ENCODE measurements around the gene SH3PXD2A. TPM values are rescaled to one million over a fixed set of nuclear protein-coding genes. Genes with fewer than 3 reads are reported as not detected.
A peak's percentile ranks its signal among the peaks of the same experiment; 100 is the strongest.

The SH3PXD2A gene
- total RNA-seq, 1 donor, result 29.0 TPM

DNA sequence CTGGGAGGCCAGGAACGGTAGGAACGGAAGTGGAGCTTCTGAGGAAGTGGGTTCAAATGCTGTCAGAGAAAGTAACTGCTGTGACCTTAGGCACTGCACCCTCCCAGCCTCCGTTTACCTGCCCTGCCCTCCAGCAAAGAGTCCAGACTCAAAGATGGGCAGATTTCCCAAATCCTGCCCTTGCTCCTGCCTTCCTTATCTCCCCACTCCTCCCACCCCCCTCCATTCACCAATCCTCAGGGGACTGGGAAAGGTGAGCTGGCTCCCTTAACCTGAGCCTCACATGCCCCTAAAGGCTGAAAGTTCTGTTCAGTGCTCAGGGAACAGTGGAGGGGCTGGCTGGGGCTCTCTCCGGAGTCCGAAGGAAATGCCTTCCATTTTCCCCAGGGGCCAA lies 161.6 kb downstream of the SH3PXD2A start:
- H3K4me2 ChIP-seq (ENCODE audit: insufficient read depth, low read length), result no peak overlapping the region
- H3K79me2 ChIP-seq (ENCODE audit: insufficient read depth, low read length), result no peaks in the 10 kb centered on the region
- no peaks in the 10 kb centered on the region for H4K20me1 ChIP-seq (ENCODE audit: insufficient read depth, low read length)
- no peaks in the 10 kb centered on the region for H3K36me3 ChIP-seq (ENCODE audit: insufficient read depth, low read length)
- no peak overlapping the region for H3K4me3 ChIP-seq (ENCODE audit: insufficient read depth, low read length)
- H3K4me1 ChIP-seq (ENCODE audit: insufficient read depth, low read length), result peaks cover 24% of the 10 kb centered on the region
- DNase-seq (ENCODE audit: insufficient read length, low spot score, missing footprints), result no peak
- H3K27me3 ChIP-seq (ENCODE audit: insufficient read depth, low read length), result no peaks in the 10 kb centered on the region
- H2AFZ ChIP-seq (ENCODE audit: low read length), result no peak overlapping the region
- no peak for TF ChIP-seq CTCF (IDR thresholded peaks at IDR 0.05; ENCODE audit: extremely low read depth, low read depth, low read length)
- H3K27ac ChIP-seq (ENCODE audit: low read depth, low read length), result no peak overlapping the region
- no peaks in the 10 kb centered on the region for H3K9me3 ChIP-seq (ENCODE audit: low read depth, low read length)

- H3K9me3 ChIP-seq (ENCODE audit: low read depth, low read length), result no peaks in the 10 kb centered on the region
- H3K4me3 ChIP-seq (ENCODE audit: insufficient read depth, low read length), result peak overlapping the region; percentile 59
- no peaks in the 10 kb centered on the region for H4K20me1 ChIP-seq (ENCODE audit: insufficient read depth, low read length)
- peaks cover 24% of the 10 kb centered on the region for H3K4me1 ChIP-seq (ENCODE audit: insufficient read depth, low read length)
- H3K27ac ChIP-seq (ENCODE audit: low read depth, low read length), result no peak overlapping the region
- H3K79me2 ChIP-seq (ENCODE audit: insufficient read depth, low read length), result no peaks in the 10 kb centered on the region
- no peak for TF ChIP-seq CTCF (IDR thresholded peaks at IDR 0.05; ENCODE audit: extremely low read depth, low read depth, low read length)
- H2AFZ ChIP-seq (ENCODE audit: low read length), result no peak overlapping the region
- H3K36me3 ChIP-seq (ENCODE audit: insufficient read depth, low read length), result no peaks in the 10 kb centered on the region
- peak overlapping the region; percentile 73 for H3K4me2 ChIP-seq (ENCODE audit: insufficient read depth, low read length)
- H3K27me3 ChIP-seq (ENCODE audit: insufficient read depth, low read length), result no peaks in the 10 kb centered on the region
- DNase-seq (ENCODE audit: insufficient read length, low spot score, missing footprints), result peak; percentile 97
These were observed 162.2 kb downstream of the SH3PXD2A start for GRCh38 chr10:103692952-103693811.

- no peak for TF ChIP-seq CTCF (IDR thresholded peaks at IDR 0.05; ENCODE audit: extremely low read depth, low read depth, low read length)
- no peaks in the 10 kb centered on the region for H3K9me3 ChIP-seq (ENCODE audit: low read depth, low read length)
- no peaks in the 10 kb centered on the region for H3K36me3 ChIP-seq (ENCODE audit: insufficient read depth, low read length)
- H2AFZ ChIP-seq (ENCODE audit: low read length), result no peak overlapping the region
- H3K4me2 ChIP-seq (ENCODE audit: insufficient read depth, low read length), result peak overlapping the region; percentile 72
- H3K27ac ChIP-seq (ENCODE audit: low read depth, low read length), result no peak overlapping the region
- H3K79me2 ChIP-seq (ENCODE audit: insufficient read depth, low read length), result no peaks in the 10 kb centered on the region
- H4K20me1 ChIP-seq (ENCODE audit: insufficient read depth, low read length), result no peaks in the 10 kb centered on the region
- DNase-seq (ENCODE audit: insufficient read length, low spot score, missing footprints), result no peak
- no peaks in the 10 kb centered on the region for H3K27me3 ChIP-seq (ENCODE audit: insufficient read depth, low read length)
- H3K4me1 ChIP-seq (ENCODE audit: insufficient read depth, low read length), result peaks cover 24% of the 10 kb centered on the region
- H3K4me3 ChIP-seq (ENCODE audit: insufficient read depth, low read length), result peak overlapping the region; percentile 56
These were observed 162.9 kb downstream of the SH3PXD2A start for GRCh38 chr10:103692436-103692951.

- H3K27me3 ChIP-seq (ENCODE audit: insufficient read depth, low read length), result no peaks in the 10 kb centered on the region
- no peak overlapping the region for H3K4me3 ChIP-seq (ENCODE audit: insufficient read depth, low read length)
- no peak overlapping the region for H3K27ac ChIP-seq (ENCODE audit: low read depth, low read length)
- no peak overlapping the region for H3K4me2 ChIP-seq (ENCODE audit: insufficient read depth, low read length)
- H3K9me3 ChIP-seq (ENCODE audit: low read depth, low read length), result no peaks in the 10 kb centered on the region
- H3K79me2 ChIP-seq (ENCODE audit: insufficient read depth, low read length), result no peaks in the 10 kb centered on the region
- DNase-seq (ENCODE audit: insufficient read length, low spot score, missing footprints), result no peak
- no peak overlapping the region for H2AFZ ChIP-seq (ENCODE audit: low read length)
- TF ChIP-seq CTCF (IDR thresholded peaks at IDR 0.05; ENCODE audit: extremely low read depth, low read depth, low read length), result no peak
- H4K20me1 ChIP-seq (ENCODE audit: insufficient read depth, low read length), result no peaks in the 10 kb centered on the region
- no peaks in the 10 kb centered on the region for H3K36me3 ChIP-seq (ENCODE audit: insufficient read depth, low read length)
- H3K4me1 ChIP-seq (ENCODE audit: insufficient read depth, low read length), result peaks cover 20% of the 10 kb centered on the region
These were observed 163.5 kb downstream of the SH3PXD2A start for GRCh38 chr10:103691723-103692435.
